Ishikawa (cell line): ENCODE data around the gene TMOD3.

Experiments
- CEBPB ChIP-seq: IDR thresholded peaks from 2 replicates; pipeline ENCODE4 v1.6.1; 2012
- CREB1 ChIP-seq: IDR thresholded peaks from 2 replicates; pipeline ENCODE4 v1.6.1; 2012; ENCODE audit warnings: low read depth
- EGR1 ChIP-seq: IDR thresholded peaks from 2 replicates; pipeline ENCODE4 v1.6.1; 2012
- EP300 ChIP-seq: IDR thresholded peaks from 2 replicates; pipeline ENCODE4 v1.6.1; 2012; ENCODE audit warnings: borderline replicate concordance
- FOXM1 ChIP-seq: IDR thresholded peaks from 2 replicates; pipeline ENCODE4 v1.6.1; 2012; ENCODE audit warnings: low read depth, borderline replicate concordance
- NFIC ChIP-seq: IDR thresholded peaks from 2 replicates; pipeline ENCODE4 v1.6.1; 2012
- RAD21 ChIP-seq: IDR thresholded peaks from 2 replicates; pipeline ENCODE4 v1.6.1; 2012; ENCODE audit warnings: low read depth
- TAF1 ChIP-seq: IDR thresholded peaks from 2 replicates; pipeline ENCODE4 v1.6.1; 2012; ENCODE audit warnings: low read depth, mild to moderate bottlenecking
- TCF12 ChIP-seq: IDR thresholded peaks from 2 replicates; pipeline ENCODE4 v1.6.1; 2012; ENCODE audit warnings: low read depth
- TEAD4 ChIP-seq: IDR thresholded peaks from 2 replicates; pipeline ENCODE4 v1.6.1; 2012
- YY1 ChIP-seq: IDR thresholded peaks from 2 replicates; pipeline ENCODE4 v1.6.1; 2012; ENCODE audit warnings: low read depth
- ZBTB7A ChIP-seq: IDR thresholded peaks from 2 replicates; pipeline ENCODE4 v1.6.1; 2012; ENCODE audit warnings: low read depth
- TF ChIP-seq, protein P1 (sequence below): IDR thresholded peaks from 2 replicates; pipeline ENCODE4 v1.6.1; 2012
- TF ChIP-seq, protein P2 (sequence below): IDR thresholded peaks from 2 replicates; pipeline ENCODE4 v1.6.1; 2012; ENCODE audit warnings: low read depth, mild to moderate bottlenecking
- TF ChIP-seq, protein P3 (sequence below): IDR thresholded peaks from 2 replicates; pipeline ENCODE4 v1.6.1; 2012

Gene TMOD3

DNA sequence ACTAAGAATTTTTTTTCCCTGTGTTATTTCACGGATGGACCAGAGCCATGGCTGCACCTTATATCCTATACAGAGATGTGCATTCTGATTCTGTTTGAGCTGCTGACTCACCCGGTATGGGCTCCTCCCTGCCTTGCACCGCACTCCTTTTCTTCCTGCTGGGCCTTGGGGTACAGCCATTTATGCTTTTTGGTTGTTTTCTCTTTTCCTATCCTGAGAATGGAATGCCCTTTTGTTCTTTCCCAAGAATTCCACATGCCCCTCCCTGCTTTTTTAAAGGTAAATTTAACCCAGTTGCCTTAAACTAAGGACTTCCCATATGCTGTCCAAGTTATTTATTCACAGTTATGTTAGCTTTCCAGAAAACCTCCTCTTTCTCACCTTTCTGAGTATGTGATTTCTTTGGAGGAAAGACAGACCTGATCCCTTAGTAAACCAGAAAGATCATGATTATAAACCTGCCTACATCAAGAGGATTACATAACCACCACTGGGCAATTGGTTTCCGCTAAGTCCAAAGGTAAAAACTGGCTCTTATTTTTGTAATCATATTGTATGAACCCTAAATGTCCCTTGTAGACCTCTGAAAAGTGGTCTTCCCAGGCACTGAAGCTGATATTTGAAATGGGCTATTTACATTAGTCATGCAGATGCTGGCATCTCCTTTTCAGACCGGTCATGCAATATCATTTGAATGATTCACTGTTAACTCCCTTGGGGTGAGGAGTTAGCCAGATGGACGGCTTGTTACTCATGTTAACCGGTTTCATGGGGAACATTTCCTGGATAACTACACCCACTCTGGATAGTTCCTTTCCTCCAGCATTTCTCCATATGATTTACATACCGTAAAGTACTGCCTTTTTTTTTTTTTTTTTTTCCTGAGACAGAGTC, 45.5 kb downstream of the TMOD3 start:
- TF ChIP-seq TCF12 (0 out of 2 replicates have a peak, but pooled peaks have one; percentile 24), TEAD4 (peak; percentile 54; the same call in 1 of the 2 replicates), CREB1 (no peak), EGR1 (no peak), NFIC (0 out of 2 replicates have a peak, but pooled peaks have one; percentile 11)
- TF ChIP-seq, protein P1, sequence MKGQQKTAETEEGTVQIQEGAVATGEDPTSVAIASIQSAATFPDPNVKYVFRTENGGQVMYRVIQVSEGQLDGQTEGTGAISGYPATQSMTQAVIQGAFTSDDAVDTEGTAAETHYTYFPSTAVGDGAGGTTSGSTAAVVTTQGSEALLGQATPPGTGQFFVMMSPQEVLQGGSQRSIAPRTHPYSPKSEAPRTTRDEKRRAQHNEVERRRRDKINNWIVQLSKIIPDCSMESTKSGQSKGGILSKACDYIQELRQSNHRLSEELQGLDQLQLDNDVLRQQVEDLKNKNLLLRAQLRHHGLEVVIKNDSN = no peak
- TF ChIP-seq, protein P2, sequence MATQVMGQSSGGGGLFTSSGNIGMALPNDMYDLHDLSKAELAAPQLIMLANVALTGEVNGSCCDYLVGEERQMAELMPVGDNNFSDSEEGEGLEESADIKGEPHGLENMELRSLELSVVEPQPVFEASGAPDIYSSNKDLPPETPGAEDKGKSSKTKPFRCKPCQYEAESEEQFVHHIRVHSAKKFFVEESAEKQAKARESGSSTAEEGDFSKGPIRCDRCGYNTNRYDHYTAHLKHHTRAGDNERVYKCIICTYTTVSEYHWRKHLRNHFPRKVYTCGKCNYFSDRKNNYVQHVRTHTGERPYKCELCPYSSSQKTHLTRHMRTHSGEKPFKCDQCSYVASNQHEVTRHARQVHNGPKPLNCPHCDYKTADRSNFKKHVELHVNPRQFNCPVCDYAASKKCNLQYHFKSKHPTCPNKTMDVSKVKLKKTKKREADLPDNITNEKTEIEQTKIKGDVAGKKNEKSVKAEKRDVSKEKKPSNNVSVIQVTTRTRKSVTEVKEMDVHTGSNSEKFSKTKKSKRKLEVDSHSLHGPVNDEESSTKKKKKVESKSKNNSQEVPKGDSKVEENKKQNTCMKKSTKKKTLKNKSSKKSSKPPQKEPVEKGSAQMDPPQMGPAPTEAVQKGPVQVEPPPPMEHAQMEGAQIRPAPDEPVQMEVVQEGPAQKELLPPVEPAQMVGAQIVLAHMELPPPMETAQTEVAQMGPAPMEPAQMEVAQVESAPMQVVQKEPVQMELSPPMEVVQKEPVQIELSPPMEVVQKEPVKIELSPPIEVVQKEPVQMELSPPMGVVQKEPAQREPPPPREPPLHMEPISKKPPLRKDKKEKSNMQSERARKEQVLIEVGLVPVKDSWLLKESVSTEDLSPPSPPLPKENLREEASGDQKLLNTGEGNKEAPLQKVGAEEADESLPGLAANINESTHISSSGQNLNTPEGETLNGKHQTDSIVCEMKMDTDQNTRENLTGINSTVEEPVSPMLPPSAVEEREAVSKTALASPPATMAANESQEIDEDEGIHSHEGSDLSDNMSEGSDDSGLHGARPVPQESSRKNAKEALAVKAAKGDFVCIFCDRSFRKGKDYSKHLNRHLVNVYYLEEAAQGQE = no peak

DNA sequence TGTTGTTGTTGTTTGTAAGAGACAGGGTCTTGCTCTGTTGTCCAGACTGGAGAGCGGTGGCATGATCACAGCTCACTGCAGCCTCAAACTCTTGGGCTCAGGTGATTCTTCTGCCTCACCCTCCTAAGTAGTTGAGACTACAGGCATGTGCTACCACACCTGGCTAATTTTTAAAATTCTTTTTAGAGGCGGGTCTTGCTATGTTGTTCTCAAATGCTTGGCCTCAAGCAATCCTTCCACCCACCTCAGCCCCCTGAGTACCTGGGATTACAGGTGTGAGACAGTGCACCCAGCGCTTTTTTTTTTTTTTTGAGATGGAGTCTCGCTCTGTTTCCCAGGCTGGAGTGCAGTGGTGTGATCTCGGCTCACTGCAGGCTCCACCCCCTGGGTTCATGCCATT, 46.7 kb downstream of the TMOD3 start:
- no peak for TF ChIP-seq NFIC
- no peak for TF ChIP-seq RAD21
- TF ChIP-seq YY1 = no peak
- TF ChIP-seq TEAD4 = no peak
- no peak for TF ChIP-seq EGR1
- TF ChIP-seq TCF12 = no peak
- TF ChIP-seq TAF1 = no peak
- no peak for TF ChIP-seq CREB1

DNA sequence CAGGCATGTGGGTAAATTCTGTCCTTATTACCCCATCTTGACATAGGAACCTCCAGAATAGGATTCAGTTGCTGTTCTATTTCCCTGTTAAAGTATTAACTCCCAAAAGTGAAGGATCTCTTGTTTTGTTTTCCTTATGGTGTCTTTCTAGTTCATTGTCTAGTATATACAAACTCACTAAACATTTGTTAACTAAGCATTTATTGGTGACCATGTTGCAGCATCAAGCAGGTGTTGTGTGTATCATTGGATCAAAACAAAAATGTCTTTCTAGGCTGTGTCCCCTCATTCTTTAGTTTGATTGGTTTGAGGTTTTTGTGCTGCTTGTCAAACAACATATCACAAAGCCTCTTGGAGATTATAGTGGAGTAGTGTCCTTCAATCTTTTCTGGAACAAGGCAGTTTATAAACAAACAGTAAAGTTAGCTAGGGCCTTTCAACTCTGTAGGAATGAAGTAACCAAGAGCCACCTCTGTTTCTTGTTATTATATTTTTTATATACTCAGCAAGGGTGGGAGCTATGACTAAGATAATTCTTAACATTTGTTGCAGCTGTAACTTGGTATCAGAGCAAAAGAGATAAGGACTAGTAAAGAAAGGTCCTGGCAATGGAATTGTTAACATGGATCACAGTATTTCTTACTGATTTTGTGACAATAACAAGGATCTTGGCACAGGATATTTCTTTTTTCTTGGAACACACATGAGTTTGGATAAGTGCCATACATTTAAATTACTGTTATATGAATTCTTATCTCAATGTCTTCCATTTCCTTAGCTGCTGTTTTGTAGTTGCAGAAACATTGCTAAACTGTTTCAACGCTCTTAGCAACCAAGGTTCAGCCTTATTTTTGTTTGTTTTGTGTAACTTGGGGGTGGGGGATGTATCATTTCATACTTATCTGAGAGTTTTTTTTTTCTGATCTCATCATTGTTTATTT, 49.3 kb downstream of the TMOD3 start:
- TF ChIP-seq CEBPB (no peak), YY1 (no peak), CREB1 (no peak), FOXM1 (no peak), EGR1 (no peak), ZBTB7A (no peak), TAF1 (no peak), TEAD4 (no peak), RAD21 (no peak), EP300 (no peak), NFIC (no peak), TCF12 (no peak)
- TF ChIP-seq, protein P1 = no peak
- TF ChIP-seq, protein P2 = no peak
- TF ChIP-seq, protein P3, sequence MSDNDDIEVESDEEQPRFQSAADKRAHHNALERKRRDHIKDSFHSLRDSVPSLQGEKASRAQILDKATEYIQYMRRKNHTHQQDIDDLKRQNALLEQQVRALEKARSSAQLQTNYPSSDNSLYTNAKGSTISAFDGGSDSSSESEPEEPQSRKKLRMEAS = no peak

DNA sequence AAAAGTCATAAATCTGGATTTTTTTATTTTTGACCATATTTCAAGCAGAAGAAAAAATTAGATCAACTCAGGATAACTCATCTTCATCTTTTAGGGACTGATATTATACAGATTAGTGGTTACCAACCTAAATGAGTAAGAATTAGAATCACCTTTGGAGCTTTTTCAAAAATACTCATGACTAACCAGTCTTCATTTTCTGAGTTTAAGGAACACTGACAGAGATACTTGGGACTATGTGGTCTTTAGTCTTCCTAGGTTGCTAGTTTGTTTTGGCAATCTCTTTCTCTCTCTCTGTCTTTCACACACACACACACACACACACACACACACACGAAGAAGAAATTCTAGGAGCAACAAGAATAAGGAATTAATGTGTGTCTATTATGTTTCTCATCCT, 50.1 kb downstream of the TMOD3 start:
- TF ChIP-seq ZBTB7A = no peak
- no peak for TF ChIP-seq NFIC
- TF ChIP-seq TAF1 = no peak
- no peak for TF ChIP-seq TEAD4
- TF ChIP-seq, protein P1 = no peak
- no peak for TF ChIP-seq TCF12
- no peak for TF ChIP-seq CEBPB
- TF ChIP-seq, protein P3 = no peak
- no peak for TF ChIP-seq CREB1
- TF ChIP-seq EGR1 = no peak
- no peak for TF ChIP-seq EP300
- TF ChIP-seq, protein P2 = no peak
- TF ChIP-seq YY1 = no peak
- no peak for TF ChIP-seq RAD21
- no peak for TF ChIP-seq FOXM1
